ENCODE measurements around the gene SSX2IP.

DNA sequence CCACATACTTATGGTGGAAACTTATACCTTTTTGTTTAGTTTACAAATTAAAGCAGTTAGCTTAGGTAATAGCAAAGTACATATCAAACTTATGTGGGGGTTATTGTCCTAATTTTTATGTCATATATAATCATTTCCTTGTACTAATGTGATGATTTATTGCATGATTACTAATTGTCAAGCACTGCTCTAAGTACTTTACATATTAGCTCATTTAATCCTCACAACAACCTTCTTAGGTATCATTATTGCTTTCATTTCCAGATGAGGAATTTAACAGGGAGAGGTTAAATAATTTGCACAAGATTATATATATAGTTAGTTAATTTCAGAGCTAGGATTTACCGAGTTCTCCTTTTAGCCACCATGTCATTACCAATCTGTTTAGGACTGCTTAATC is 11.9 kb upstream of the SSX2IP start:
- TF ChIP-seq TAF1 (IDR thresholded peaks at IDR 0.05; ENCODE audit: low read depth) (no peak), YY1 (IDR thresholded peaks at IDR 0.05; ENCODE audit: low read depth) (no peak), CEBPB (IDR thresholded peaks at IDR 0.05) (no peak)

All from Ishikawa (cell line).